Neural cell (in vitro differentiated cells): Measurements from ENCODE around the gene MAT2A. TPM values are rescaled to one million over a fixed set of nuclear protein-coding genes. Genes with fewer than 3 reads are reported as not detected.
"Not testable (repeated sequence)": the region's sequence is repeated elsewhere in the genome, so short reads cannot be mapped to it uniquely, and the experiment has no call there.

ENCODE experiments used
- H2AFZ ChIP-seq: fragments of 200-600, 300-800 bp; sonication (generic), shearing (Covaris generic); 2 replicates; pipeline ENCODE4 v1.6.0; 2014; ENCODE audit warnings: low read depth, mild to moderate bottlenecking, antibody characterized with exemption, low read length, moderate library complexity
- H3F3A ChIP-seq: fragments of 200-600 bp; shearing (Covaris generic); 2 replicates; pipeline ENCODE4 v1.6.1; 2016; ENCODE audit warnings: mild to moderate bottlenecking, moderate library complexity, mixed read lengths, antibody characterized with exemption, low read length; ENCODE audit not compliant: insufficient read depth, poor library complexity, severe bottlenecking
- H3K27ac ChIP-seq: fragments of 200-600, 300-800 bp; sonication (generic), shearing (Covaris generic); 2 replicates; pipeline ENCODE4 v1.5.1; 2014; ENCODE audit warnings: mild to moderate bottlenecking, low read length, moderate library complexity
- H3K27me3 ChIP-seq: fragments of 300-800, 200-600 bp; sonication (generic), shearing (Covaris generic); 2 replicates; pipeline ENCODE4 v1.6.0; 2014; ENCODE audit warnings: mild to moderate bottlenecking, low read depth, low read length, moderate library complexity; ENCODE audit not compliant: insufficient read depth
- H3K36me3 ChIP-seq: fragments of 300-800, 200-600 bp; sonication (generic), shearing (Covaris generic); 2 replicates; pipeline ENCODE4 v1.5.1; 2014; ENCODE audit warnings: mild to moderate bottlenecking, antibody characterized with exemption, low read length, moderate library complexity; ENCODE audit not compliant: insufficient read depth
- H3K4me2 ChIP-seq: fragments of 300-800, 200-600 bp; sonication (generic), shearing (Covaris generic); 2 replicates; pipeline ENCODE4 v1.6.0; 2014; ENCODE audit warnings: mild to moderate bottlenecking, low read length
- H3K4me3 ChIP-seq: fragments of 300-800, 200-600 bp; sonication (generic), shearing (Covaris generic); 2 replicates; pipeline ENCODE4 v1.5.1; 2014; ENCODE audit warnings: mild to moderate bottlenecking, low read length, moderate library complexity
- H3K79me2 ChIP-seq: fragments of 200-600 bp; shearing (Covaris generic); replicated peaks from 2 replicates; pipeline ENCODE4 v1.6.0; 2014; ENCODE audit warnings: mild to moderate bottlenecking, low read length, moderate library complexity; ENCODE audit not compliant: insufficient read depth
- H3K9ac ChIP-seq: fragments of 300-800, 200-600 bp; sonication (generic), shearing (Covaris generic); 2 replicates; pipeline ENCODE4 v1.6.1; 2016; ENCODE audit warnings: mild to moderate bottlenecking, low read length, mixed read lengths
- H3K9me2 ChIP-seq: fragments of 200-600 bp; shearing (Covaris generic); 2 replicates; pipeline ENCODE4 v1.6.1; 2016; ENCODE audit warnings: mild to moderate bottlenecking, low read length, mixed read lengths; ENCODE audit not compliant: insufficient read depth
- H3K9me3 ChIP-seq: fragments of 200-600, 300-800 bp; sonication (generic), shearing (Covaris generic); 2 replicates; pipeline ENCODE4 v1.6.1; 2016; ENCODE audit warnings: mild to moderate bottlenecking, mixed run types, low read length, moderate library complexity, mixed read lengths
- H4K20me1 ChIP-seq: fragments of 200-600 bp; shearing (Covaris generic); 2 replicates; pipeline ENCODE4 v1.6.1; 2016; ENCODE audit warnings: mild to moderate bottlenecking, mixed run types; ENCODE audit not compliant: insufficient read depth
- EP300 ChIP-seq: fragments of 450-650 bp; conservative IDR thresholded peaks from 2 replicates; pipeline ENCODE4 v1.6.1; 2014; ENCODE audit warnings: antibody characterized with exemption, mild to moderate bottlenecking, moderate library complexity; ENCODE audit not compliant: poor library complexity, severe bottlenecking
- EZH2 ChIP-seq: fragments of 200-600, 300-800 bp; shearing (Covaris generic), sonication (generic); IDR thresholded peaks from 2 replicates; pipeline ENCODE4 v1.6.1; 2014; ENCODE audit warnings: antibody characterized with exemption, low read length, borderline replicate concordance, mild to moderate bottlenecking; ENCODE audit not compliant: insufficient read depth, poor library complexity, severe bottlenecking
- MXI1 ChIP-seq: fragments of 450-650 bp; conservative IDR thresholded peaks from 2 replicates; pipeline ENCODE4 v1.6.1; 2014; ENCODE audit warnings: antibody characterized with exemption, mild to moderate bottlenecking; ENCODE audit not compliant: poor library complexity, severe bottlenecking
- POLR2AphosphoS5 ChIP-seq: IDR thresholded peaks from 2 replicates; pipeline ENCODE4 v1.6.1; 2012
- RAD21 ChIP-seq: fragments of 450-650 bp; conservative IDR thresholded peaks from 2 replicates; pipeline ENCODE4 v1.6.1; 2014; ENCODE audit warnings: antibody characterized with exemption, mild to moderate bottlenecking, moderate library complexity
- SMC3 ChIP-seq: fragments of 450-650 bp; conservative IDR thresholded peaks from 2 replicates; pipeline ENCODE4 v1.6.1; 2014; ENCODE audit warnings: antibody characterized with exemption, mild to moderate bottlenecking, moderate library complexity; ENCODE audit not compliant: poor library complexity
- TAF1 ChIP-seq: IDR thresholded peaks from 2 replicates; pipeline ENCODE4 v1.6.1; 2012; ENCODE audit warnings: low read depth
- polyA plus RNA-seq: library from polyadenylated mRNA; depleted of rRNA; stranded (reverse); fragments of >200 nt; gene quantifications from 2 replicates; pipeline ENCODE4 v1.2.3, GENCODE V29; 2014
- TF ChIP-seq, protein P1 (sequence below): IDR thresholded peaks from 2 replicates; pipeline ENCODE4 v1.6.1; 2012; ENCODE audit warnings: borderline replicate concordance
- TF ChIP-seq, protein P2 (sequence below): fragments of 450-650 bp; IDR thresholded peaks from 2 replicates; pipeline ENCODE4 v1.5.1; 2014; ENCODE audit warnings: antibody characterized with exemption, mild to moderate bottlenecking, moderate library complexity; ENCODE audit not compliant: poor library complexity, severe bottlenecking

MAT2A gene
- polyA plus RNA-seq, 1 donor from 2014 or later: 230 TPM

DNA sequence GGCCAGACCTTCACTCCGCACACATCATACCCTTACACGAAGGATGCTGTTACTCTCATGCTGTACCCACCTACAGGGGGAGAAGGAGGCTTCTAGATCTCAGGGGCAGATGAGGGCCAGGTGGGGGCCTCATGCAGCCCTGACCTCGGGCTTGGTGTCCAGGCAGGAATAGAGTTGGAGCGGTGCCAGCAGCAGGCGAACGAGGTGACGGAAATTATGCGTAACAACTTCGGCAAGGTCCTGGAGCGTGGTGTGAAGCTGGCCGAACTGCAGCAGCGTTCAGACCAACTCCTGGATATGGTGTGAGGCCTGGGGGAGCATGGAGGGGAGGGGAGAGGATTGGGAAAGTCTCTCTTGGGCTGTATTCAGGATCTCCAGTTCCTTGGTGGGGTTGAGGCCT is 52.6 kb downstream of the MAT2A start:
- H3K9me2 ChIP-seq: no peaks in the 10 kb centered on the region
- peaks cover 10% of the 10 kb centered on the region for H3K79me2 ChIP-seq
- H3K9ac ChIP-seq: no peak overlapping the region
- H2AFZ ChIP-seq: no peak overlapping the region
- H3F3A ChIP-seq: no peaks in the 10 kb centered on the region
- H3K4me3 ChIP-seq: no peak overlapping the region
- H3K27me3 ChIP-seq: no peaks in the 10 kb centered on the region
- no peak overlapping the region for H3K4me2 ChIP-seq
- no peaks in the 10 kb centered on the region for H3K36me3 ChIP-seq
- H3K27ac ChIP-seq: no peak overlapping the region
- TF ChIP-seq RAD21: no peak
- no peak for TF ChIP-seq POLR2AphosphoS5
- TF ChIP-seq SMC3: no peak
- TF ChIP-seq MXI1: no peak
- TF ChIP-seq, protein P1, sequence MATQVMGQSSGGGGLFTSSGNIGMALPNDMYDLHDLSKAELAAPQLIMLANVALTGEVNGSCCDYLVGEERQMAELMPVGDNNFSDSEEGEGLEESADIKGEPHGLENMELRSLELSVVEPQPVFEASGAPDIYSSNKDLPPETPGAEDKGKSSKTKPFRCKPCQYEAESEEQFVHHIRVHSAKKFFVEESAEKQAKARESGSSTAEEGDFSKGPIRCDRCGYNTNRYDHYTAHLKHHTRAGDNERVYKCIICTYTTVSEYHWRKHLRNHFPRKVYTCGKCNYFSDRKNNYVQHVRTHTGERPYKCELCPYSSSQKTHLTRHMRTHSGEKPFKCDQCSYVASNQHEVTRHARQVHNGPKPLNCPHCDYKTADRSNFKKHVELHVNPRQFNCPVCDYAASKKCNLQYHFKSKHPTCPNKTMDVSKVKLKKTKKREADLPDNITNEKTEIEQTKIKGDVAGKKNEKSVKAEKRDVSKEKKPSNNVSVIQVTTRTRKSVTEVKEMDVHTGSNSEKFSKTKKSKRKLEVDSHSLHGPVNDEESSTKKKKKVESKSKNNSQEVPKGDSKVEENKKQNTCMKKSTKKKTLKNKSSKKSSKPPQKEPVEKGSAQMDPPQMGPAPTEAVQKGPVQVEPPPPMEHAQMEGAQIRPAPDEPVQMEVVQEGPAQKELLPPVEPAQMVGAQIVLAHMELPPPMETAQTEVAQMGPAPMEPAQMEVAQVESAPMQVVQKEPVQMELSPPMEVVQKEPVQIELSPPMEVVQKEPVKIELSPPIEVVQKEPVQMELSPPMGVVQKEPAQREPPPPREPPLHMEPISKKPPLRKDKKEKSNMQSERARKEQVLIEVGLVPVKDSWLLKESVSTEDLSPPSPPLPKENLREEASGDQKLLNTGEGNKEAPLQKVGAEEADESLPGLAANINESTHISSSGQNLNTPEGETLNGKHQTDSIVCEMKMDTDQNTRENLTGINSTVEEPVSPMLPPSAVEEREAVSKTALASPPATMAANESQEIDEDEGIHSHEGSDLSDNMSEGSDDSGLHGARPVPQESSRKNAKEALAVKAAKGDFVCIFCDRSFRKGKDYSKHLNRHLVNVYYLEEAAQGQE: no peak
- TF ChIP-seq EP300: no peak
- TF ChIP-seq EZH2: no peak
- no peak for TF ChIP-seq TAF1
- TF ChIP-seq, protein P2, sequence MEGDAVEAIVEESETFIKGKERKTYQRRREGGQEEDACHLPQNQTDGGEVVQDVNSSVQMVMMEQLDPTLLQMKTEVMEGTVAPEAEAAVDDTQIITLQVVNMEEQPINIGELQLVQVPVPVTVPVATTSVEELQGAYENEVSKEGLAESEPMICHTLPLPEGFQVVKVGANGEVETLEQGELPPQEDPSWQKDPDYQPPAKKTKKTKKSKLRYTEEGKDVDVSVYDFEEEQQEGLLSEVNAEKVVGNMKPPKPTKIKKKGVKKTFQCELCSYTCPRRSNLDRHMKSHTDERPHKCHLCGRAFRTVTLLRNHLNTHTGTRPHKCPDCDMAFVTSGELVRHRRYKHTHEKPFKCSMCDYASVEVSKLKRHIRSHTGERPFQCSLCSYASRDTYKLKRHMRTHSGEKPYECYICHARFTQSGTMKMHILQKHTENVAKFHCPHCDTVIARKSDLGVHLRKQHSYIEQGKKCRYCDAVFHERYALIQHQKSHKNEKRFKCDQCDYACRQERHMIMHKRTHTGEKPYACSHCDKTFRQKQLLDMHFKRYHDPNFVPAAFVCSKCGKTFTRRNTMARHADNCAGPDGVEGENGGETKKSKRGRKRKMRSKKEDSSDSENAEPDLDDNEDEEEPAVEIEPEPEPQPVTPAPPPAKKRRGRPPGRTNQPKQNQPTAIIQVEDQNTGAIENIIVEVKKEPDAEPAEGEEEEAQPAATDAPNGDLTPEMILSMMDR: no peak
- no peaks in the 10 kb centered on the region for H3K9me3 ChIP-seq
- H4K20me1 ChIP-seq: no peaks in the 10 kb centered on the region

DNA sequence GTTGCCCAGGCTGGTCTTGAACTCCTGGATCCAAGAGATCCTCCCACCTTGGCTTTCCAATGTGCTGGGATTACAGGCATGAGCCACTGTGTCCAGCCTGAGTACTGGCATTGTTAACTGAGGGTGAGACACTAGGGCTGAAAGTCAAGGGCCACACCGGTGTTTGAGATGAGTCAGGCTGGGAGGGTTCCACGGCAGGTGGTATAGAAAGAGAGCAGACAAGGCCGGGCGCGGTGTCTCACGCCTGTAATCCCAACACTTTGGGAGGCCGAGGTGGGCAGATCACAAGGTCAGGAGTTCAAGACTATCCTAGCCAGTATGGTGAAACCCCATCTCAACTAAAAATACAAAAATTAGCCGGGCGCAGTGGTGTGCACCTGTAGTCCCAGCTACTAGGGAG is 53.3 kb downstream of the MAT2A start:
- H3K27ac ChIP-seq, H3F3A ChIP-seq, H3K4me3 ChIP-seq, H3K27me3 ChIP-seq, H3K9me2 ChIP-seq, H3K4me2 ChIP-seq, H2AFZ ChIP-seq, H3K9ac ChIP-seq, H4K20me1 ChIP-seq, H3K36me3 ChIP-seq, H3K9me3 ChIP-seq: not testable (repeated sequence)
- H3K79me2 ChIP-seq: peaks cover 11% of the 10 kb centered on the region

DNA sequence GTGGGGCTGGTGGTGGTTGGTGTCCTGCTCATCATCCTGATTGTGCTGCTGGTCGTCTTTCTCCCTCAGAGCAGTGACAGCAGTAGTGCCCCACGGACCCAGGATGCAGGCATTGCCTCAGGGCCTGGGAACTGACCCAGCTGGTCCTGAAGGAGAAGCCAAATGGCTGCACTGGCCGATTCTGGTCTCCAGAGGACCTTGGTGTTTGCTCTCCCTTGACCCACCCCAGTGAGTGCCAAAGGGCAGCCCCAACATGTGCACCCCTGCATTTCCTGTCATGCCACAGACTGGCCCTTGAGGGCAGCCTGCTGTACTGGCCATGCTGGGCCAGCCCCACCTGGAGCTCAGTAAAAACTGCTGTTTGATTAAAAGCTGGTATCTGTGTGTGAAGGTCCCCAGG is 54.1 kb downstream of the MAT2A start:
- Histone ChIP-seq H3K27me3 (no peaks in the 10 kb centered on the region), H3K9me3 (no peaks in the 10 kb centered on the region), H3K27ac (no peak overlapping the region), H4K20me1 (no peaks in the 10 kb centered on the region), H3F3A (no peaks in the 10 kb centered on the region), H3K4me3 (no peak overlapping the region), H3K9me2 (no peaks in the 10 kb centered on the region), H3K36me3 (no peaks in the 10 kb centered on the region), H3K79me2 (peaks cover 11% of the 10 kb centered on the region), H3K9ac (no peak overlapping the region), H3K4me2 (no peak overlapping the region), H2AFZ (no peak overlapping the region)
- TF ChIP-seq POLR2AphosphoS5 (no peak), SMC3 (no peak), EZH2 (no peak), TAF1 (no peak), RAD21 (no peak), EP300 (no peak), MXI1 (no peak)
- TF ChIP-seq, protein P1: no peak
- TF ChIP-seq, protein P2: no peak
